ENCODE measurements around the gene PARP16. TPM values are rescaled to one million over a fixed set of nuclear protein-coding genes. Genes with fewer than 3 reads are reported as not detected.

PARP16 gene
- total RNA-seq, 3 donors from 2014 or later (not counting 1 experiment from before 2014, with no cell fraction given): 11.7 to 19.3 (median 16.4) TPM

DNA sequence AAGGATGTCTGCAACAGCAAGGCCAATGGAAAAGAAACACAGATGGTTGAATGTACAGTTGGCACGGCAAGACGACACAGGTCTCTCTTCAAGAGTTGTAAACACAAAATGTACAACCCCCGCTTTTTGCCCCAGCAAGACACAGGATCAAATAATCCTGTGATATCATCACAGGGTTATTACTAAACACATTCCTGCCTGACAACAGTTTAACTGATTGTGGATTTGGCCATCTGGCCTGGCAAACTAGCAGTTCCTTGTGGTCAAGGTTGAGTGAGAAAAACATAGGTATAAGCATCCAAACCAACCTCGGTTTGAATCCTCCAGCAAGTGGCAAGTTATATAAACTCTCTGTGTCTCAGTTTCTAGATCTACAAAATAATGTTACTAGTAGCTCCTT, 23.4 kb downstream of the PARP16 start:
- H3K9me3 Mint-ChIP-seq: no peaks in the 10 kb centered on the region
- H3K27ac Mint-ChIP-seq: no peak overlapping the region

DNA sequence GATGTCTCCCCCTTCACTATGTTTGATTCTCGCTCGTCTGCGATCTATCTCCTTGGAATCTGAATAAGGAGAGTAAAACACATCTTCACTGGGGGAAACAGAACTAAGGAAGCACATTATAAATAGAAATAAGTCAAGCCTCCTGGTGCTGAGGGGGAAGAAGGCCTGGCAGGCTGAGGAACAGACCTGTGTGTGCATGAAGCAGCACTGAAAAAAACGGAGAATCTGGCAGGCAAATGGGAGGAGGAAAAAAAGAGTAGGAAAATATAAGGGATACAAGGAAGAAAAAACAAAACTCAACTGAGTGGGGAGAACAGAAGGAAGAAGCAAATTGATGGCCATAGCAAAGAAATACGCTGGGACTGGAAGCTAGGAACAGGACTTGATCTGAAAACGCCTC, 25.7 kb downstream of the PARP16 start:
- peaks cover 50% of the 10 kb centered on the region for H3K36me3 ChIP-seq (ENCODE audit: control insufficient read depth, insufficient read depth, low read length)
- no peaks in the 10 kb centered on the region for H3K9me3 Mint-ChIP-seq
- H3K27ac ChIP-seq (ENCODE audit: low read length): no peak overlapping the region
- H3K27me3 Mint-ChIP-seq (ENCODE audit: low read depth in 2 of 2): no peaks in the 10 kb centered on the region
- no peak overlapping the region for H3K4me3 ChIP-seq (ENCODE audit: low read length)
- no peaks in the 10 kb centered on the region for H3K4me1 ChIP-seq (ENCODE audit: control insufficient read depth, insufficient read depth, low read length)
- no peak overlapping the region for H3K27ac Mint-ChIP-seq
- H3K4me1 Mint-ChIP-seq: no peaks in the 10 kb centered on the region
- DNase-seq (no peak), ATAC-seq (no peak)
- no peak overlapping the region for H3K4me3 Mint-ChIP-seq
- H3K36me3 Mint-ChIP-seq: peaks cover 34% of the 10 kb centered on the region
- H3K9me3 ChIP-seq (ENCODE audit: control insufficient read depth, insufficient read depth, low read length): no peaks in the 10 kb centered on the region
- 99% methylated on average over 2 of the region's 6 CpGs for WGBS (ENCODE audit: insufficient coverage)
- TF ChIP-seq CTCF (IDR thresholded peaks at IDR 0.05): no peak
- intact Hi-C loops (cut with micrococcal nuclease): no loop called here
- H3K27me3 ChIP-seq (ENCODE audit: control insufficient read depth, insufficient read depth, low read length): no peaks in the 10 kb centered on the region

More for the DNA sequence above, 23.4 kb downstream of the PARP16 start:
- Histone ChIP-seq H3K4me1 (ENCODE audit: control insufficient read depth, insufficient read depth, low read length) (no peaks in the 10 kb centered on the region), H3K9me3 (ENCODE audit: control insufficient read depth, insufficient read depth, low read length) (no peaks in the 10 kb centered on the region), H3K27ac (ENCODE audit: low read length) (no peak overlapping the region), H3K36me3 (ENCODE audit: control insufficient read depth, insufficient read depth, low read length) (peaks cover 50% of the 10 kb centered on the region), H3K27me3 (ENCODE audit: control insufficient read depth, insufficient read depth, low read length) (no peaks in the 10 kb centered on the region), H3K4me3 (ENCODE audit: low read length) (no peak overlapping the region)
- Mint-ChIP-seq H3K27me3 (ENCODE audit: low read depth in 2 of 2) (no peaks in the 10 kb centered on the region), H3K4me3 (no peak overlapping the region), H3K4me1 (peaks cover 5 to 6% of the 10 kb centered on the region in 2 donors), H3K36me3 (peaks cover 25% of the 10 kb centered on the region)
- intact Hi-C loops (cut with micrococcal nuclease): no loop called here
- no peak for DNase-seq
- no peak for TF ChIP-seq CTCF (IDR thresholded peaks at IDR 0.05)
- no peak for ATAC-seq
- whole genome bisulfite sequencing (ENCODE audit: insufficient coverage): 95% methylated on average over 4 of the region's 4 CpGs

DNA sequence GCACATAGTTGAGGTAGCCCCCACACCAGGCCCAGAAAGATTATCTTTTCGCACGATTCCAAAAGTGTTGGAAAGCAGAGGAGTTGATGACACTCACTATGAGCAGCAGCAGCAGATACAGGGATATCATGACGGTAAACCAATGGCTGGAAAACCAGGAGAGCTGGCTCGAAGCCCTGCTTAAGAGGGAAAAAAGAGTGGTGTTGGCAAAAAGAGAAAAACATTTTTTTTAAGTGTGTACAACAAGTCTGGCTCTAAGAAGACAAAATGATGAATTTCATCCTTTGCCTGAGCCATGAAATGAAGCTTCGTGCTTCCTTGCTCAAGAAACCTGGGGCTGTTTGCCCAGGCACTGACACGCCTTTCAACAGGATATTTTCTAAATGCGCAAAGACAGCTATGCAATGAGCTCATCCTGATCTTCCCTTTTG, 27.3 kb downstream of the PARP16 start:
- intact Hi-C loops (cut with micrococcal nuclease): no loop called here
- no peaks in the 10 kb centered on the region for H3K9me3 Mint-ChIP-seq
- H3K4me3 Mint-ChIP-seq: no peak overlapping the region
- H3K9me3 ChIP-seq (ENCODE audit: control insufficient read depth, insufficient read depth, low read length): no peaks in the 10 kb centered on the region
- no peak for TF ChIP-seq CTCF (IDR thresholded peaks at IDR 0.05)
- DNase-seq: no peak
- H3K36me3 Mint-ChIP-seq: peaks cover 34% of the 10 kb centered on the region
- H3K27ac ChIP-seq (ENCODE audit: low read length): no peak overlapping the region
- H3K4me1 Mint-ChIP-seq: no peaks in the 10 kb centered on the region
- H3K36me3 ChIP-seq (ENCODE audit: control insufficient read depth, insufficient read depth, low read length): peaks cover 46% of the 10 kb centered on the region
- no peak for ATAC-seq
- no peak overlapping the region for H3K4me3 ChIP-seq (ENCODE audit: low read length)
- no peaks in the 10 kb centered on the region for H3K27me3 ChIP-seq (ENCODE audit: control insufficient read depth, insufficient read depth, low read length)
- H3K4me1 ChIP-seq (ENCODE audit: control insufficient read depth, insufficient read depth, low read length): no peaks in the 10 kb centered on the region
- H3K27ac Mint-ChIP-seq: no peak overlapping the region
- WGBS (ENCODE audit: insufficient coverage): 94% methylated on average over 7 of the region's 7 CpGs
- no peaks in the 10 kb centered on the region for H3K27me3 Mint-ChIP-seq (ENCODE audit: low read depth in 2 of 2)
